Measurements from ENCODE around the gene GRN.

- TF ChIP-seq, protein P1, sequence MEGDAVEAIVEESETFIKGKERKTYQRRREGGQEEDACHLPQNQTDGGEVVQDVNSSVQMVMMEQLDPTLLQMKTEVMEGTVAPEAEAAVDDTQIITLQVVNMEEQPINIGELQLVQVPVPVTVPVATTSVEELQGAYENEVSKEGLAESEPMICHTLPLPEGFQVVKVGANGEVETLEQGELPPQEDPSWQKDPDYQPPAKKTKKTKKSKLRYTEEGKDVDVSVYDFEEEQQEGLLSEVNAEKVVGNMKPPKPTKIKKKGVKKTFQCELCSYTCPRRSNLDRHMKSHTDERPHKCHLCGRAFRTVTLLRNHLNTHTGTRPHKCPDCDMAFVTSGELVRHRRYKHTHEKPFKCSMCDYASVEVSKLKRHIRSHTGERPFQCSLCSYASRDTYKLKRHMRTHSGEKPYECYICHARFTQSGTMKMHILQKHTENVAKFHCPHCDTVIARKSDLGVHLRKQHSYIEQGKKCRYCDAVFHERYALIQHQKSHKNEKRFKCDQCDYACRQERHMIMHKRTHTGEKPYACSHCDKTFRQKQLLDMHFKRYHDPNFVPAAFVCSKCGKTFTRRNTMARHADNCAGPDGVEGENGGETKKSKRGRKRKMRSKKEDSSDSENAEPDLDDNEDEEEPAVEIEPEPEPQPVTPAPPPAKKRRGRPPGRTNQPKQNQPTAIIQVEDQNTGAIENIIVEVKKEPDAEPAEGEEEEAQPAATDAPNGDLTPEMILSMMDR (IDR thresholded peaks at IDR 0.05), result peak in 2 of 6 experiments; percentile 25 to 47
- TF ChIP-seq POLR2A (IDR thresholded peaks at IDR 0.05) (no peak), POLR2AphosphoS5 (IDR thresholded peaks at IDR 0.05) (peak; percentile 81 to 88), EP300 (IDR thresholded peaks at IDR 0.05) (peak in 1 of 4 donors; percentile 62)
Observed at GRCh38 chr17:44326861-44327444, 18.1 kb upstream of the GRN start.
